GM12878 (cell line): ENCODE results near the gene SLC45A1. TPM values are rescaled to one million over a fixed set of nuclear protein-coding genes. Genes with fewer than 3 reads are reported as not detected.

Experiments
- ATAC-seq: fragments of 200-7000 bp; cut with Tn5 transposase; 3 replicates; pipeline ENCODE4 v1.9.1; 2020; ENCODE audit warnings: mild to moderate bottlenecking, moderate library complexity
- BruUV-seq: library from RNA; stranded (reverse); fragments of 400-500 nt; replicated peaks from 2 replicates; lab custom pipeline; 2021; lab: Mats Ljungman, UMichigan
- CTCF ChIA-PET: fragments of 300-600 bp; sonication (Branson Sonifier 250); formaldehyde crosslinking; extraction: SDS; loops from one replicate; lab custom pipeline; 2021; ENCODE audit warnings: inconsistent platforms; lab: Yijun Ruan, JAX
- POLR2A ChIA-PET: fragments of 350-600 bp; formaldehyde crosslinking; extraction: SDS; loops from one replicate; lab custom pipeline; 2021; ENCODE audit warnings: inconsistent platforms; lab: Charles Lee
- RAD21 ChIA-PET: fragments of 300-600 bp; sonication (Branson Sonifier 250); formaldehyde crosslinking; loops from one replicate; lab custom pipeline; 2023; ENCODE audit warnings: antibody characterized with exemption; ENCODE audit not compliant: unreplicated experiment; lab: Charles Lee
- SMC1A ChIA-PET: fragments of 300-600 bp; sonication (Branson Sonifier 250); formaldehyde crosslinking; loops from one replicate; lab custom pipeline; 2023; ENCODE audit not compliant: unreplicated experiment, uncharacterized antibody; lab: Charles Lee
- DNase-seq: peaks from one replicate; pipeline ENCODE4 v3.0.0-alpha.2; 2011; ENCODE audit warnings: low read depth, low spot score
- FAIRE-seq: peaks from 3 replicates; lab custom pipeline; 2011; peaks lifted over from hg19 to GRCh38; lab: Jason Lieb, UNC
- H2AFZ ChIP-seq: 2 replicates; pipeline ENCODE4 v1.6.0; 2011; ENCODE audit warnings: low read depth, low read length, control low read depth; ENCODE audit not compliant: control insufficient read depth
- H3K27ac ChIP-seq: 2 replicates; pipeline ENCODE4 v1.5.1; 2011; ENCODE audit warnings: control low read depth; ENCODE audit not compliant: control insufficient read depth, insufficient read depth
- H3K27me3 ChIP-seq, 2 experiments: replicated peaks in 1 of 2; 2 replicates each; pipeline versions ENCODE4 v1.6.0 to v1.6.1; 2011; ENCODE audit warnings: low read length in 1 of 2; ENCODE audit not compliant: control insufficient read depth in 2 of 2, insufficient read depth in 2 of 2
- H3K36me3 ChIP-seq, 2 experiments: 2 replicates each; pipeline ENCODE4 v1.5.1; 2011; ENCODE audit warnings: low read length in 1 of 2; ENCODE audit not compliant: control insufficient read depth in 2 of 2, insufficient read depth in 2 of 2
- H3K4me1 ChIP-seq: 2 replicates; pipeline ENCODE4 v1.6.1; 2011; ENCODE audit warnings: mild to moderate bottlenecking, low read length, moderate library complexity, mixed read lengths; ENCODE audit not compliant: control insufficient read depth, insufficient read depth
- H3K4me2 ChIP-seq: 2 replicates; pipeline ENCODE4 v1.6.0; 2011; ENCODE audit warnings: control low read depth; ENCODE audit not compliant: control insufficient read depth, insufficient read depth
- H3K4me3 ChIP-seq: fragments of 200-600 bp; sonication (generic); 2 replicates; pipeline ENCODE4 v1.5.1; 2016
- H3K79me2 ChIP-seq: 2 replicates; pipeline ENCODE4 v1.6.0; 2011; ENCODE audit warnings: low read length; ENCODE audit not compliant: control insufficient read depth, insufficient read depth
- H3K9ac ChIP-seq: 2 replicates; pipeline ENCODE4 v1.8.0; 2011; ENCODE audit warnings: low read length, control low read depth, mixed read lengths; ENCODE audit not compliant: control insufficient read depth, insufficient read depth
- H3K9me3 ChIP-seq: replicated peaks from 3 replicates; pipeline ENCODE4 v1.5.1; 2011; ENCODE audit warnings: mild to moderate bottlenecking, low read length; ENCODE audit not compliant: control insufficient read depth, insufficient read depth
- H4K20me1 ChIP-seq: 2 replicates; pipeline ENCODE4 v1.6.0; 2011; ENCODE audit not compliant: control insufficient read depth, insufficient read depth
- ASH2L ChIP-seq: fragments of 300-600, 200-600 bp; sonication (generic); IDR thresholded peaks from 2 replicates; pipeline ENCODE4 v1.6.1; 2017; ENCODE audit warnings: low read depth, mild to moderate bottlenecking, borderline replicate concordance
- CHD2 ChIP-seq: IDR thresholded peaks from 2 replicates; pipeline ENCODE4 v1.6.1; 2011; ENCODE audit warnings: low read depth, low read length, improper control_type of control experiment, borderline replicate concordance
- CUX1 ChIP-seq: IDR thresholded peaks from 2 replicates; pipeline ENCODE4 v1.6.1; 2012; ENCODE audit warnings: improper control_type of control experiment, low read depth, low read length; ENCODE audit not compliant: insufficient replicate concordance
- EGR1 ChIP-seq, 2 experiments: IDR thresholded peaks; 1 replicate in 1 of 2; 2 replicates in 1 of 2; pipeline ENCODE4 v1.6.1; 2011 to 2012; ENCODE audit warnings: low read depth in 2 of 2, low read length in 2 of 2, borderline replicate concordance in 1 of 2, mild to moderate bottlenecking in 1 of 2, moderate library complexity in 1 of 2
- NFXL1 ChIP-seq: fragments of 450-650 bp; IDR thresholded peaks from 2 replicates; pipeline ENCODE4 v1.6.1; 2017; ENCODE audit warnings: antibody characterized with exemption, mild to moderate bottlenecking, borderline replicate concordance
- NR2F1 ChIP-seq: fragments of 450-650 bp; conservative IDR thresholded peaks from 2 replicates; pipeline ENCODE4 v1.6.1; 2017; ENCODE audit warnings: mild to moderate bottlenecking
- POU2F2 ChIP-seq: IDR thresholded peaks from 3 replicates; pipeline ENCODE4 v1.6.1; 2011; ENCODE audit warnings: low read depth, mild to moderate bottlenecking, low read length, borderline replicate concordance
- YBX1 ChIP-seq: fragments of 450-650 bp; IDR thresholded peaks from 2 replicates; pipeline ENCODE4 v1.6.1; 2016; ENCODE audit warnings: antibody characterized with exemption
- ZNF274 ChIP-seq: IDR thresholded peaks from one replicate; pipeline ENCODE4 v1.8.0; 2011; ENCODE audit not compliant: insufficient read length, insufficient read depth
- WGBS: methylation state at CpG from one replicate; pipeline ENCODE4 v1.1.6; 2016; ENCODE audit warnings: low lambda C conversion rate; ENCODE audit not compliant: insufficient replicate concordance, insufficient coverage; ENCODE audit errors: missing lambda C conversion rate; 5-methylcytosine and 5-hydroxymethylcytosine counted together
- in situ Hi-C: fragments of 300-500 bp; cut with MboI; formaldehyde crosslinking; loops from 9 replicates; pipeline ENCODE4 v1.14.3; 2018; ENCODE audit warnings: mixed read lengths
- intact Hi-C: fragments of 100-400 bp; cut with micrococcal nuclease; formaldehyde crosslinking; loops from one replicate; pipeline ENCODE4 v1.14.2; 2022; ENCODE audit not compliant: unreplicated experiment
- polyA plus RNA-seq, 11 experiments: library from polyadenylated mRNA; depleted of rRNA in 4 of 11; unstranded in 6 of 11; stranded (reverse) in 5 of 11; fragments of >200 nt; fragmentation: Nextera tagmentation in 4 of 11; fragmentation: Illumina TruSeq in 1 of 11; extraction: Ambion mirVana in 4 of 11; extraction: Trizol in 1 of 11; gene quantifications; 1 replicate in 1 of 11; 2 replicates in 10 of 11; pipeline versions ENCODE4 v1.2.1 to v1.2.3, GENCODE V29; 2011 to 2016; ENCODE audit warnings: inconsistent platforms in 2 of 11, missing spikeins in 2 of 11, low read depth in 1 of 11
- total RNA-seq, 4 experiments: library from RNA; depleted of rRNA in 3 of 4; stranded (reverse); fragments of >200 nt in 3 of 4; fragmentation: Illumina TruSeq in 1 of 4; extraction: Trizol in 1 of 4; gene quantifications; 2 replicates each; pipeline versions ENCODE4 v1.2.1 to v1.2.3, GENCODE V29; 2013 to 2021
- TF ChIP-seq, protein P1 (sequence below): IDR thresholded peaks from 2 replicates; pipeline ENCODE4 v1.6.1; 2011; ENCODE audit warnings: low read depth, mild to moderate bottlenecking, low read length, moderate library complexity, borderline replicate concordance; ENCODE audit errors: extremely low read depth

SLC45A1 gene
- total and polyA plus RNA-seq, 10 of the 15 experiments (the other 5 are each of a cell fraction or from before 2014, with no cell fraction given): 0.07 to 0.23 (median 0.13) TPM; not detected in 6

DNA sequence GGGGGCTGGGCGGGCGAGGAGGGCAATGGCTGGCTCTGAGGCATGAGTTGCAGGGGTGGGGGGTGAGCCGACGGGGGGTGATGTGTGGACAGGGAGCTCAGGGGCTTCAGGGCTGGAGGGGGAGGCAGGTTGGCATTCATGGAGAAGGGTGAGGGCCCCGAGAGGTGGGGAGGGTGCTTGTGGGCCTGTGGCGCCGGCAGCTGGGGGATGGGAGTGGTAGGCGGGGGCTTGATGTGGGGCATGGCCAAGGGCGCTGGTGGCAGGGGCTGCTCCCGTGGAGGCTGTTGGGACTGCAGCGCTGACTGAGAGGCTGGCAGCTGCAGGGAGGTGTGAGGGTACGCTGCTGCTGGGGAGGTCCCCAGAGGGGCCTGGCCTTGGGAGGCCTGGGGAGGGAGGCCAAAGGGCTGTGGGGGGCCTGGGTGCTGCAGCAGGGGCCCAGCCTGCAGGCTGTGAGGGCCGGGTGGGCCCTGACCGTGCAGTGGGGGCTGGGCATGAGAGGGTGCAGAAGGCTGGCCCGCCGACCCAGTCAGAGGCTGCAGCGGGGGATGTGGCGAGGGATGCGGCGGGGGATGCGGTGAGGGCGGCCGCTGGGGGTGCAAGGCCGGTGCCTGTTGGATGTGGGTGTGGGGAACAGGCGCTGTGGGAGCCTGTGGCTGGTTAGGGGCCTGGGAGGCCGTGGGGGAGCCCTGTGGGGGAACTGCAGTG, 42.7 kb downstream of the SLC45A1 start:
- H3K4me1 ChIP-seq: no peaks in the 10 kb centered on the region
- ATAC-seq: no peak
- H2AFZ ChIP-seq: no peak overlapping the region
- FAIRE-seq: no peak
- in situ Hi-C loops: no loop called here
- no peak for TF ChIP-seq CHD2
- TF ChIP-seq, all 136 proteins: peak for 0
- intact Hi-C loops: no loop called here
- RAD21 ChIA-PET: no interaction called here
- H3K79me2 ChIP-seq: no peaks in the 10 kb centered on the region
- no TSS peak for BruUV-seq
- H3K4me2 ChIP-seq: no peak overlapping the region
- SMC1A ChIA-PET: no interaction called here
- no peak for DNase-seq
- H4K20me1 ChIP-seq: no peaks in the 10 kb centered on the region
- H3K36me3 ChIP-seq: peaks cover 24 to 73% of the 10 kb centered on the region in 2 experiments
- no peak overlapping the region for H3K4me3 ChIP-seq
- H3K9me3 ChIP-seq: no peaks in the 10 kb centered on the region
- 100% methylated on average over 14 of the region's 26 CpGs for WGBS
- no peak overlapping the region for H3K27ac ChIP-seq
- CTCF ChIA-PET: interaction anchor here (1.6 kb wide), 1 partner anchor 488 kb away, joined by 4 read pairs; no protein-coding TSS in a partner anchor
- POLR2A ChIA-PET: no interaction called here
- no peak overlapping the region for H3K9ac ChIP-seq
- no peaks in the 10 kb centered on the region for H3K27me3 ChIP-seq

DNA sequence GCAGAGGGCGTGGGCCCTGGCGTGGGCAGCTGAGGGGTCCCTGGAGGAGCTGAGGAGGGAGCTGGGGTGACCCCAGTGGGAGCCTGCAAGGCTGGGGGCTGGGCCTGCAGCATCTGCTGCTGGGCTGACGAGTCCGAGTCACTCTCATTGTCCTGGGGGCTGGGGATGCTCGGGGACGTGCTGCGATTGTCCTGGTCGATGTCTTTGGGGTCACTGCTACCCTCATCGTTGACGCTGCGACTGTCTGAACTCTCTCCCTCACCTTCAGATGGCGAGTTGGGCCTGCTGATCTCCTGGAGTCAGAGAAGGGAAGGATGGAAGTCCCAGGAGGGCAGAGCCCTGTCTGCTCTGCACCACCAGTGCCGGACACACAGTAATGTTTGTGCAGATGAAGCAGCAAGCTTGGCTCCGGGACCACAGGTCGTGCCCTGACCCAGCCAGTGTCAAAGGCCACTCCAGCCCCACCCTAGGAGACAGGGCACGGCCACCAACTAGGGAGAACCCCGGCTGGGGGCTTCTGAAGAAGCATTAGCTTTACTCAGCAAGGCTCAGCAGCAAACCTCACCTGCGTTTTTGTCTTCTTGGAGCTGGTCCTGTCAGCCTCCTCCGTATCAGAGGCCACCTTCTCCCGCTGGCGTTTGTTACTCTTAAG, 43.4 kb downstream of the SLC45A1 start:
- ChIA-PET CTCF (no interaction called here), RAD21 (no interaction called here), SMC1A (interaction anchor here (1.0 kb wide), 1 partner anchor 112 kb away, joined by 3 read pairs; no protein-coding TSS in a partner anchor), POLR2A (no interaction called here)
- no peak overlapping the region for H3K4me3 ChIP-seq
- H3K9ac ChIP-seq: no peak overlapping the region
- WGBS: 83% methylated on average over 21 of the region's 21 CpGs
- DNase-seq (no peak), FAIRE-seq (no peak), ATAC-seq (no peak)
- no peaks in the 10 kb centered on the region for H3K79me2 ChIP-seq
- no peaks in the 10 kb centered on the region for H3K9me3 ChIP-seq
- in situ Hi-C loops: no loop called here
- H3K36me3 ChIP-seq: peaks cover 20 to 70% of the 10 kb centered on the region in 2 experiments
- no peaks in the 10 kb centered on the region for H3K27me3 ChIP-seq
- no peak overlapping the region for H2AFZ ChIP-seq
- intact Hi-C loops: no loop called here
- no peaks in the 10 kb centered on the region for H3K4me1 ChIP-seq
- no peak overlapping the region for H3K4me2 ChIP-seq
- H3K27ac ChIP-seq: no peak overlapping the region
- H4K20me1 ChIP-seq: no peaks in the 10 kb centered on the region
- TSS peak; percentile 59 for BruUV-seq
- TF ChIP-seq EGR1 (IDR thresholded peaks at IDR 0.05; ENCODE audit: borderline replicate concordance in 1 of 2, low read depth in 2 of 2, low read length in 2 of 2): no peak
- no peak for TF ChIP-seq ZNF274
- TF ChIP-seq NFXL1: no peak
- no peak for TF ChIP-seq POU2F2
- TF ChIP-seq YBX1: no peak
- TF ChIP-seq, protein P1, sequence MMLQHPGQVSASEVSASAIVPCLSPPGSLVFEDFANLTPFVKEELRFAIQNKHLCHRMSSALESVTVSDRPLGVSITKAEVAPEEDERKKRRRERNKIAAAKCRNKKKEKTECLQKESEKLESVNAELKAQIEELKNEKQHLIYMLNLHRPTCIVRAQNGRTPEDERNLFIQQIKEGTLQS: no peak
- no peak for TF ChIP-seq ASH2L
- no peak for TF ChIP-seq NR2F1
- no peak for TF ChIP-seq CUX1
